Osteoblast (primary cell): ENCODE results near the gene MEN1. TPM values are rescaled to one million over a fixed set of nuclear protein-coding genes. Genes with fewer than 3 reads are reported as not detected.

Experiments used
- DNase-seq: peaks from one replicate; pipeline ENCODE4 v3.0.0; 2011; ENCODE audit warnings: low spot score, mixed read lengths; ENCODE audit not compliant: insufficient read length; ENCODE audit errors: missing footprints
- H2AFZ ChIP-seq: 2 replicates; pipeline ENCODE4 v1.6.0; 2011; ENCODE audit warnings: mild to moderate bottlenecking, low read length
- H3K27ac ChIP-seq: 2 replicates; pipeline ENCODE4 v1.5.1; 2011; ENCODE audit warnings: mild to moderate bottlenecking, low read depth, low read length, moderate library complexity
- H3K27me3 ChIP-seq: 2 replicates; pipeline ENCODE4 v1.6.0; 2012; ENCODE audit warnings: mild to moderate bottlenecking, control low read depth, inconsistent platforms, low read length, moderate library complexity; ENCODE audit not compliant: insufficient read depth
- H3K36me3 ChIP-seq: 2 replicates; pipeline ENCODE4 v1.5.1; 2011; ENCODE audit warnings: mild to moderate bottlenecking, low read length, control low read depth, moderate library complexity; ENCODE audit not compliant: insufficient read depth
- H3K4me1 ChIP-seq: 2 replicates; pipeline ENCODE4 v1.5.1; 2011; ENCODE audit warnings: mild to moderate bottlenecking, low read length, control low read depth, moderate library complexity; ENCODE audit not compliant: insufficient read depth
- H3K4me2 ChIP-seq: 2 replicates; pipeline ENCODE4 v1.6.0; 2011; ENCODE audit warnings: mild to moderate bottlenecking, low read length; ENCODE audit not compliant: insufficient read depth
- H3K4me3 ChIP-seq: fragments of 200-600 bp; sonication (generic); 3 replicates; pipeline ENCODE4 v1.5.1; 2012; ENCODE audit warnings: mild to moderate bottlenecking, low read length, inconsistent platforms; ENCODE audit not compliant: insufficient read depth
- H3K79me2 ChIP-seq: 2 replicates; pipeline ENCODE4 v1.6.0; 2012; ENCODE audit warnings: mild to moderate bottlenecking, low read length, control low read depth, inconsistent platforms; ENCODE audit not compliant: insufficient read depth
- H3K9me3 ChIP-seq: 2 replicates; pipeline ENCODE4 v1.5.1; 2011; ENCODE audit warnings: low read depth, low read length, control low read depth
- H4K20me1 ChIP-seq: 2 replicates; pipeline ENCODE4 v1.6.0; 2012; ENCODE audit warnings: mild to moderate bottlenecking, low read length, control low read depth; ENCODE audit not compliant: insufficient read depth
- total RNA-seq: library from RNA; depleted of rRNA; stranded (reverse); fragments of >200 nt; gene quantifications from 2 replicates; pipeline ENCODE4 v1.2.3, GENCODE V29; 2012
- TF ChIP-seq, protein P1 (sequence below): IDR thresholded peaks from 2 replicates; pipeline ENCODE4 v1.5.1; 2011; ENCODE audit warnings: mild to moderate bottlenecking, low read depth, low read length, moderate library complexity; ENCODE audit errors: extremely low read depth

The MEN1 gene
- total RNA-seq, 1 donor: 12.3 TPM

DNA sequence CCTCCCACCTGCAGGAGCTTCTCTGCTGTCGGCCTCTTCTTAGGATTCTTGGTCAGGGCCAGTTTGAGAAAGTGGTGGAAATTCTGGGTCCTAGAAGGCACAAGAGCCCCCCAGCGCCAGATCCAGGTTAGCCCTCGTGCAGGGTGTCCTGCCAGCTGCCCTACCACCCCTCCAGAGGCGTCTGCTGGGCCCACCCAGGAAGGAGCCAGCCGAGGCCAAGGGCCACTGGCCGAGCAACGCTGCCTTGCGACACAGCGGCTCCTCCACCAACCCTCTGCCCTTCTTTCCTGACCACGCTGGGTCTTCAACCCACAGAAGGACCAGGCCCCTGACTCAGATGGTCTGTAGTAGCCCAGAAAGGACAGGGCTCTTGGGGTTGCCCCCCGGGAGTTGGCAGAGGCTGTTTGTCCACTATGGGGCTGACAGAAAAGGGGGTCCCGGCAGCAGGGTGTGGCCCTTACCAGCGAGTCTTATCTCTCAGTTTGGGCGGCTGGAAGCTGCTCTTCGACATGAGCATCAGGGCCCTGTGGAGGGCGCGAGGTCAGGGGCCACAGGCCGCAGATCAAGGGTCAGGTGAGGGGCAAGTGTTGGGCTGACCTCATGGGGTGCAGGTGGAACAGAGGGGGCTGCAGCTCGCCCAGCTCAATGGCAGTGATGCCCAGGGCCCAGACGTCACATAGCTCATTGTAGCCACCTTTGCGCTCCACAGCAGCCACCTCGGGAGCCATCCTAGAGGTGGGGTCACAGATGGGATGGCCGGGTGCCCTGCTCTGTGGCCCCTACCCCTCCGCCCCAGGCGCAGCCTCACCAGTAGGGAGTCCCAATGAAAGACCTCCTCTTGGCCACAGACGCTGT is 9.8 kb downstream of the MEN1 start:
- Histone ChIP-seq H3K9me3 (no peaks in the 10 kb centered on the region), H3K27me3 (no peaks in the 10 kb centered on the region), H2AFZ (no peak overlapping the region), H3K4me1 (peaks cover 7% of the 10 kb centered on the region), H3K79me2 (no peaks in the 10 kb centered on the region), H3K27ac (no peak overlapping the region), H3K4me3 (no peak overlapping the region), H4K20me1 (peaks cover 6% of the 10 kb centered on the region), H3K36me3 (peaks cover 20% of the 10 kb centered on the region), H3K4me2 (no peak overlapping the region)
- no peak for DNase-seq
- TF ChIP-seq, protein P1, sequence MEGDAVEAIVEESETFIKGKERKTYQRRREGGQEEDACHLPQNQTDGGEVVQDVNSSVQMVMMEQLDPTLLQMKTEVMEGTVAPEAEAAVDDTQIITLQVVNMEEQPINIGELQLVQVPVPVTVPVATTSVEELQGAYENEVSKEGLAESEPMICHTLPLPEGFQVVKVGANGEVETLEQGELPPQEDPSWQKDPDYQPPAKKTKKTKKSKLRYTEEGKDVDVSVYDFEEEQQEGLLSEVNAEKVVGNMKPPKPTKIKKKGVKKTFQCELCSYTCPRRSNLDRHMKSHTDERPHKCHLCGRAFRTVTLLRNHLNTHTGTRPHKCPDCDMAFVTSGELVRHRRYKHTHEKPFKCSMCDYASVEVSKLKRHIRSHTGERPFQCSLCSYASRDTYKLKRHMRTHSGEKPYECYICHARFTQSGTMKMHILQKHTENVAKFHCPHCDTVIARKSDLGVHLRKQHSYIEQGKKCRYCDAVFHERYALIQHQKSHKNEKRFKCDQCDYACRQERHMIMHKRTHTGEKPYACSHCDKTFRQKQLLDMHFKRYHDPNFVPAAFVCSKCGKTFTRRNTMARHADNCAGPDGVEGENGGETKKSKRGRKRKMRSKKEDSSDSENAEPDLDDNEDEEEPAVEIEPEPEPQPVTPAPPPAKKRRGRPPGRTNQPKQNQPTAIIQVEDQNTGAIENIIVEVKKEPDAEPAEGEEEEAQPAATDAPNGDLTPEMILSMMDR: no peak

DNA sequence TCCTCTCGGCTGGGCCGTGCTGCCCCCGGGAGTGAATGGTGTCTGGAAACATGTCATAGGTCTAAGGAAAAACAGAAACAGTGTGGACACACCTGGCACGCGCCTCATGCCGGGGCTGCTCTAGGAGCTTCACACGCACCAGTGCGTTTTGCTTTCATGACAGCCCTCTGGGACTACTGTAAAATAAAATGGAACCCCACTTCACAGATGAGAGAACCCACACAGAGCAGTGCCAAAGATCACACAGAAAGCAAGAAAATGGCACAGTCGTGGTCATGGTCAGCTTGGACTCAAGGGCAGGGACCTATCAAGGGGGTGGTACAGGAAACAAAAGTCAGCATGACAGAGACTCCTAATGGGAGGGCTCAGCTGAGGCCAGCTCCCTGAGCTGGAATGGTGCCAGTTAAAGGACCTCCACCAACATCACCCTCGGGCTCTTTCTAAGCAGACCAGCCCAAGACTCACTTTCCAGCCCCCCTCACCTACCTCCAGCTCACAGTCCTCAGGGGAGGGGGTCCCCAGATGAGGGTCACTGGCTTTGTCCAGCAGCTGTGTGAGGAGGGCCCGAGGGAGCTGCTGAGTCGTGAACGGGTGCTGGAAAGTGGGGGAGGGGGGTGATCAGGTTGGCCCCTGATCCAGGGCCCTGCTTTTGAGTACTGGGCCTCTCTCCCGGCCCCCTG is 10.6 kb downstream of the MEN1 start:
- H3K9me3 ChIP-seq: no peaks in the 10 kb centered on the region
- TF ChIP-seq, protein P1: no peak

DNA sequence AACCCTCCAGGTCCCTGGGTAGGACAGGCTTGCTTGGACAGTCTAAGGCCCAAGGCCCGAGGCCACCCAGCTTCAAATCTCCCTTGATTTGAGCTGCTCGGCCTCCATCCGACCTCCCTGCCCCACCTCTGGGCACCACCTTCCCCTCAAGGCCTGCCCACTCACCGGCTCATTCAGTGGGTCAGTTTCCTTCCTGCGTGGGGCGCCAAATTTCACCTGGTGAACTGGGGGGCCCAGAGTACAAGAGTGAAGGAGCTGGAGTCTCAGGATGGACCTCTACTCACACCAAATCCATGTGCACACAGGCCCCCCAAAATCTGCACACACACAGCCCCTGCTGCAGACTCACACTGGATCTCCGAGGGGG is 11.1 kb downstream of the MEN1 start:
- H2AFZ ChIP-seq: no peak overlapping the region
- no peaks in the 10 kb centered on the region for H3K27me3 ChIP-seq
- no peak overlapping the region for H3K4me2 ChIP-seq
- H4K20me1 ChIP-seq: peaks cover 3% of the 10 kb centered on the region
- no peak for DNase-seq
- no peaks in the 10 kb centered on the region for H3K79me2 ChIP-seq
- H3K4me1 ChIP-seq: peaks cover 6% of the 10 kb centered on the region
- H3K36me3 ChIP-seq: peaks cover 9% of the 10 kb centered on the region
- H3K4me3 ChIP-seq: no peak overlapping the region
- no peaks in the 10 kb centered on the region for H3K9me3 ChIP-seq
- TF ChIP-seq, protein P1: no peak
- no peak overlapping the region for H3K27ac ChIP-seq

More for the DNA sequence above, 10.6 kb downstream of the MEN1 start:
- Histone ChIP-seq H3K4me1 (peaks cover 7% of the 10 kb centered on the region), H4K20me1 (peaks cover 4% of the 10 kb centered on the region), H3K79me2 (no peaks in the 10 kb centered on the region), H3K27me3 (no peaks in the 10 kb centered on the region), H3K4me2 (no peak overlapping the region), H2AFZ (no peak overlapping the region), H3K4me3 (no peak overlapping the region), H3K36me3 (peaks cover 12% of the 10 kb centered on the region), H3K27ac (no peak overlapping the region)
- peak; percentile 78 for DNase-seq
